ENCODE results near the gene SMOC2.

SMOC2 gene

GRCh38 chr6:168415993-168416530 is 24.9 kb upstream of the SMOC2 start:
- no peak for DNase-seq (ENCODE audit: low spot score)

DNA sequence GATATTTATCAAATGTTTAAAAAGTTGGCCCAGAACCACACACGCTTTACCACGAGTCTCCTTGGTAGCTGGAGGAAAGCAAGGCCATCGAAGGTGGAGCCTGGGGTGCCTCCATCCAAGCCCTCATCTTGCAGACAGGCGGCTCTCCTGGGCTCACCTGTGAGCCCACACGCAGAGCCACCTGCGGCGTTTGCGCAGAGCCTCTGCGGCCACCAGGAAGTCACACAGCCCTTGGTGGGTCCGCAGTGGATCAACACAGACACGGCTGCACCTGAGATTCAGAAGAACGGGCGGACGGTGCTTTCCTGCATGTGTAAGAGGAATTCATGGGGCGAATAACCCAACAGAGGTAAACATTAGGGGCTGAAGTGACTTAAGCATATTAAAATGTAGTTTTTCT is 24.5 kb upstream of the SMOC2 start:
- no peak for DNase-seq (ENCODE audit: low spot score)

DNA sequence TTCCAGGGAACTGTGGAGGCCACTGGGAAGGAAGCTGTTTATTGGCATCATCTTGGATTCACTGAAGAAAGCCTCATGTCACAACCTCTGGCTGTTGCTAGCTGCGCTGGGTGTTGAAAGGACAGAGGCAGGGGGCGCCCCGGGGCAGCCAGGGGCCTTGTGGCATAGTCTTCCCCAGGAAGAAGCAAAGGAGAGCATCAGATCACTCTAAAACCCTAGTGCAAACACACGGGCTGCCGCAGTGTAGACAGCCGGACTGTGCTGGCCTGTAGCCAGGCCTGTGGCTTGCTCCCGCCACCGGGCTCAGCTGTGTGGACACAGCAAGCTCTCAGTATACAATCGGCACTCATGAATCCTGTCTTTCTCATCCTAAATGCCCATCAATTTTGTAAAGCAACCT is 23.8 kb upstream of the SMOC2 start:
- DNase-seq (ENCODE audit: low spot score), result no peak

- DNase-seq (ENCODE audit: low spot score), result no peak
Measured at GRCh38 chr6:168417679-168418557, 23.1 kb upstream of the SMOC2 start.

- DNase-seq (ENCODE audit: low spot score), result no peak
Measured at GRCh38 chr6:168418711-168419121, 22.3 kb upstream of the SMOC2 start.

- no peak for DNase-seq (ENCODE audit: low spot score)
Measured at GRCh38 chr6:168419569-168419968, 21.4 kb upstream of the SMOC2 start.

- DNase-seq (ENCODE audit: low spot score), result no peak
Measured at GRCh38 chr6:168420084-168420483, 20.9 kb upstream of the SMOC2 start.

- no peak for DNase-seq (ENCODE audit: low spot score)
Measured at GRCh38 chr6:168420706-168421105, 20.3 kb upstream of the SMOC2 start.

DNA sequence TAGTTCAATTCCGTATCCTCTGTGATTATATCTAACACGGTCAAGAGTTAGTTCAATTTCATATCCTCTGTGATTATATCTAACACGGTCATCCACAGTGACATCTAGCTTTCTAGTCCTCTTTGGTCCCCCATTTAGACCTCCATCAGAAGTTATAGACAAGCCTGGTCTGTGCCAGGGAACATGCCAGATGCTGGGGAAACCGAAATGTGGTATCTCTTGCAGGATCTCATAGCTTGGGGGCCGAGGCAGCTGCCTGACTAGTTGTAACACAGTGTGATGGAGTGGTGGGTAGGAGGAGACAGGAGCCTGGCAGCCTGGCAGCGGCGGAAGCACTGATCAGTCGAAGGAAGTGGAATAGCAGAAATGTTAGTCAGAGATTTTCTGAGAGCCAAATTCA is 13.8 kb upstream of the SMOC2 start:
- no peak for DNase-seq (ENCODE audit: low spot score)

GRCh38 chr6:168428052-168428826 is 12.7 kb upstream of the SMOC2 start:
- no peak for DNase-seq (ENCODE audit: low spot score)

- DNase-seq (ENCODE audit: low spot score), result no peak
Measured at GRCh38 chr6:168428863-168429262, 12.1 kb upstream of the SMOC2 start.

GRCh38 chr6:168432196-168432595 is 8.8 kb upstream of the SMOC2 start:
- DNase-seq (ENCODE audit: low spot score), result no peak

DNA sequence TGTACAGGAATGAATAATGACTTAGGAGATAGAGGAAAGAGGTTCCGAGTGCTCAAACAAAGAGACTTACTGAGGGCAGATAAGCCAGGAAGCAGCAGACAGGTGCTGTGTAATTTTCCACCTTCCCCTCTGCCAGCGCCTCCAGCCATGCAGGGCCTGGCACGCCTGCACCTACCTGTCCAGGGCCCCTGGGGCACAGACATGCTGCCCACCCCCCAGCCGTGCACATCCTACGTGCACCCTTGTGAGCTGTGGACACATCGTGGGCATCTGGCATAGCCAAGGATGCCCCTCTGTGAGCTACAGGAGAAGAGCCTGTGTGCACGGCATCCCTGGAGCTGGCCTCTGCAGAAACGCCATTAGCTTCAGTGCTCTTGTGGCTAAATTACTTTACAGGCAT is 7.1 kb upstream of the SMOC2 start:
- DNase-seq (ENCODE audit: low spot score), result no peak

DNA sequence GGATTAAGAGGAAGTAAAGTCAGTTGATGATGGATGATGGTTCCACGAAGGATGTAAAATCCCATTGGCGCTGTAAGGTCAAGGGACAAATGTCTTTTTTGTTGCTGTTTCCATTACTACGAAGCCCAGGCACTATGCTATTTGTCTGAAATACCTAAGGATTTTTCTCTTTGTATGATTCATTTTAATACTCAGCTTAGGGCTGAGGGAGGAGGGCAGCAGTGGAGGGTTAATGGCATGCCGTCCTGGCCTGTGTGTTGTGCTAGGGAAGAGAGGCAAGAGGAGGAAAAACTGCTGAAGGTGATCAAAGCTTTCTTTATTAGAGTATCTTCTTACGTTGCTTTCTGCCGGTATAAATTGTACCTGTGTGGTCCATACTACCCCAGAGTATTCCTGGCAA is 6.5 kb upstream of the SMOC2 start:
- DNase-seq (ENCODE audit: low spot score), result no peak

DNA sequence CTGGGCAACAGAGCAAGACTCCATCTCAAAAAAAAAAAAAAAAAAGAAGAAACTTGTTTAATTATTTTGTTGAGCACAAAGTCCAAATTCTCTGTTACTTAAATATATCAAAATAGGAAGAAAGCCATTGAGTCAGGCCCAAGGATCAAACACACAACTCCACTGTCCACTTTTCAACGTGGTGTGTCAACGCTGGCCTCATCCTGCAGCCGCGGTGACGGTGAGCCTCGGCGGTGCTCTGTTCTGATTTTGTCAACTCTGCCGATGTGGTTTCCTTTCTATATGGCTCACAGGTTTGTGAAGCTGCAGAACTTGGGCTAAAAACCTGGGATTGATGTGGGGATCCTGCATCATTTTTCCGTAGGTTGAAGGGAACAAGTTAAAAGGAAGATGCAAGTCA is 3.2 kb upstream of the SMOC2 start:
- DNase-seq (ENCODE audit: low spot score), result no peak

DNA sequence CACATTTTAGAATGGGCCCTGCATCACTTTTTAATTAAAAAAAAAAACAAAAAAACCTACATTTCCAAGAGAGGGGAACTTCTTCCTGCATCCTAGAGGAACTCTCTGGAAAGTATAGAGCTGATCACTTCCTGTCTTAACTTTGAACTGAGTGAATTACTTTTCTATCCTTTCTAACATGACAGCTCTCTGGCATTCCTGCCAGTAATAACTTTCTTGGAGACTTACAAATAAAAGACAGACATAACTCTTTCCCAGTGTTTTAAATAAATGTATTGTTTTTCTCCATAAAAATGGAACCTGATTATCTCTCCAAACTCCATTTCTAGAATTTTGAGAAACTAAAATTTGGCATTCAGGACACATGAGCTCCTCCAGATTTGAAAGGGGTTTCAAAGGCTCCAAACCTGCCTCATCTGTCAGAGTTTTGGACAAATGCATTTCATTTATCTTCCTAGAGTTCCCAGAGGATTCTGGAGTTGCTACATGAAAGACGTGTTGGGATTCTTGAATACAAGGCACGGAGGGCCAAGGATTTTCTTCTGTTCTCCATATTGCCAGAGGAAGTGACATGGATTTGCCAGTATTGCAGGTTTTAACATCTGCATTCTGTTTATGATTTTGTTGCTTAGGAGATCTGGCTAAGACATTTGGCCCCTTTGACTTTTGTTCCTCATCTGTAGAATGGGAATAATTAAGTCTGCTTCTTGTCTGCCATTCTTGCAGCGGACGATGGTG is 2.0 kb upstream of the SMOC2 start:
- DNase-seq (ENCODE audit: low spot score), result no peak

DNA sequence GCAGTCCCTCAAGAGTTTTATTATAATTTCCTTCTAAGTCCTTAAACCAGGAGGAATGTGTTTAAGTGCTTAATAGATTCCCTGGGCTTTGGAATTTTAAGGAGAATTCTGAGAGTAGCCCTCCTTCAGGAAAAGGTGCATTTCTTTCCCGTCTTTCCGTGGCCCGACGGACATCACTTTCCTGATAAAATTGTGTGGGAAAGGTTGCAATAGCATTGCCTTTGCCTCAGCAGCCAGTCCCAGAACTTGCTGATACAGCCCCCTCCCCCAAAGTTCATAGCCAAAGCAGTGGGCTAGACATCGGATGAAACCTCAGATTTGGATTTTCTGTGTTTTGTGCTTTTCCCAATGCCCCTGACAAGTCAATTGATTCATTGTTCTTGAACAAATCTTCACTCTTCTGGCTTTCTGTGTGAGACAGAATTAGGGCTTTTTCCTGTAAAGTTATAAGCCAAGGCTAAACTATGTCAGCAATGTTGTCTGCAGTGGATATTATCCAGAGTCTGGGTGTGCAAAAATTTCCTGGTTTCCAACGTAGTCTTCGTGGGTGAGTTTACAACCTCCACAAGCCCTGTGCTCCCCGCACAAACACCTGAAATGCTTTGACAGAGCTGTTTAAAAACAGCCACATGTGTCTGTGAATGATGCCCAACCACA is 1.1 kb upstream of the SMOC2 start:
- no peak for DNase-seq (ENCODE audit: low spot score)

DNA sequence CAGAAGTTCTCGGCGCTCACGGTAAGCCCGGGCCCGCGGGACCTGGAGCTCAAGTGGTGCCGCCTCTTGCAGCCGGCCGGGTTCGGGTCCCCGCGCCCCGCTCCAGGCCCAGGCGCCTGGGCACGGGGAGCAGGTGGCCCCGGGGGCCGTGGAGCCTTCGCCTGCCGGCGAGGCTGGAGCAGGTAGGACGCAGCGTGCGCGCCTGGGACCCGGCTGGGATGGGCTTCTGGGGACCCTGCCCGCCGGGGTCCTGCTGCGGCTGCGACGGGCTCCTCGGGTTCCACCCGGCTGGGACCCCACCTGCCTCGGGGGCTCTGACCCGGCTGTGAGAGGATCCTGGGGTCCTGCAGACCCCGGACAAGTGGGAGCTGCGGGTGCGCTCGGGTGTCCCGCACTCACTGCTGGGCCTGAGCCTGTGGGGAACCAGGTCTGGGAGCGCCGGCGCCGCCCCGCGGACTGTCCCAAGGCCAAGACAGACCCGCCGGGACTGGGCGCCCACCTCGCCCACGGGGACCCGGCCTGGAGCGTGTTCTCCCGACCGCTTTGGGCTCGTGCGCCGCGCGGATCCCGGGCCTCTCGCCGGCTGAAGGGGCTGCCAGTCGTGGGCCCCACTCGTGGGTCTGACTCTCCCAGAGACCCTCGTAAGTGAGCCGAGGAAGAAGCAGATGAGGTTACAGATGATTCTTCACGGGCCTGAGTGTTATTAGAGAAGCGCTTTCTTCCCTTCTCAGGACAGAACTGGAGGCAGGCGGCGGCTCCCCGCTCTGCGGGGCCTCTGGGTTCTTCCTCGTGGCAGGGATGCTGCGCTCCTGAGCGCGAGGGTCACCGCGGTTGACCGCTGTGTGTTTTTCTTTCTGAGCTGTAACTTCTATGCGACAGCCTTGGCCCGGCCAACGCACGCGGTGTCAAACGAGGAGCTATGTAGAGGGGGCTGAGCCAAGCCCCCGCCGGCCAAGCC is 729 bp downstream of the SMOC2 start:
- no peak for DNase-seq (ENCODE audit: low spot score)

GRCh38 chr6:168442646-168443045 is 1.7 kb downstream of the SMOC2 start:
- DNase-seq (ENCODE audit: low spot score), result no peak

- DNase-seq (ENCODE audit: low spot score), result no peak
Measured at GRCh38 chr6:168447282-168447681, 6.3 kb downstream of the SMOC2 start.

DNA sequence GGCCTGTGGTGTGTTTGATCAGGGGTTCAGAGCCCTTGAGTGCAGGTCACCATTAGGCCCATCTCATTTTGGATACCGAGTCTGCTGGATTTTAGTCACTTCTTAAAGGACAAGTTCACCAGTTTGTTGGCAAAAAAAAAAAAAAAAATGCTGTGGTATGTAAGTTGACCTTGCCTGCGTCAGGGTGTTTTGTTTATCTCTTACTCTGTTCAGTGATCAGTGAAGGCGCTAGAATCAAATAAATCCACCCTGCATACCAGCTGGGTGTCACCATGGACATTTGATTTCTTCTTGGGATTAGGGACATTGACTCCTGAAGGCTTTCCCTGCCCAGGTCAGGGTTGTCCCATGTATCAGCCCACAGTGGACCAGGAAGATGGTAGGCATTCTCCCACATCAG is 6.7 kb downstream of the SMOC2 start:
- DNase-seq (ENCODE audit: low spot score), result no peak
